Cardiac fibroblast (primary cell): ENCODE measurements around the gene IL22RA1.

ENCODE experiments used
- DNase-seq, 2 donors: peaks; one replicate each; pipeline versions ENCODE4 v3.0.0 to v3.0.0-alpha.2; 2010; ENCODE audit warnings: low read depth in 2 of 2
- H3K4me3 ChIP-seq, 2 donors: replicated peaks in 1 of 2; 1 replicate in 1 of 2; 2 replicates in 1 of 2; pipeline ENCODE4 v1.5.1; 2011; ENCODE audit warnings: low read depth in 2 of 2, low read length in 2 of 2, mild to moderate bottlenecking in 2 of 2, moderate library complexity in 1 of 2
- CTCF ChIP-seq: IDR thresholded peaks from one replicate; pipeline ENCODE4 v1.5.1; 2011; ENCODE audit warnings: low read depth, mild to moderate bottlenecking, low read length, inconsistent platforms

Gene IL22RA1

GRCh38 chr1:24119489-24119858 is 23.5 kb downstream of the IL22RA1 start:
- no peak for TF ChIP-seq CTCF
- no peak for DNase-seq
- no peak overlapping the region for H3K4me3 ChIP-seq

- H3K4me3 ChIP-seq: no peak overlapping the region
- DNase-seq: no peak
- no peak for TF ChIP-seq CTCF
Measured at GRCh38 chr1:24118410-24119242, 24.3 kb downstream of the IL22RA1 start.

GRCh38 chr1:24117722-24118409 is 25.1 kb downstream of the IL22RA1 start:
- peak; percentile 37 to 71 for DNase-seq
- no peak overlapping the region for H3K4me3 ChIP-seq
- TF ChIP-seq CTCF: no peak

GRCh38 chr1:24117132-24117531 is 25.8 kb downstream of the IL22RA1 start:
- H3K4me3 ChIP-seq: no peak overlapping the region
- no peak for DNase-seq
- no peak for TF ChIP-seq CTCF

- H3K4me3 ChIP-seq: no peak overlapping the region
- no peak for TF ChIP-seq CTCF
- DNase-seq: no peak
Measured at GRCh38 chr1:24114753-24115152, 28.2 kb downstream of the IL22RA1 start.

- H3K4me3 ChIP-seq: no peak overlapping the region
- DNase-seq: no peak
- TF ChIP-seq CTCF: no peak
Measured at GRCh38 chr1:24113641-24114033, 29.3 kb downstream of the IL22RA1 start.
